Osteoblast (primary cell): Measurements from ENCODE around the gene IFT80. TPM values are rescaled to one million over a fixed set of nuclear protein-coding genes. Genes with fewer than 3 reads are reported as not detected.

ENCODE experiments used
- DNase-seq: peaks from one replicate; pipeline ENCODE4 v3.0.0; 2011; ENCODE audit warnings: low spot score, mixed read lengths; ENCODE audit not compliant: insufficient read length; ENCODE audit errors: missing footprints
- H2AFZ ChIP-seq: 2 replicates; pipeline ENCODE4 v1.6.0; 2011; ENCODE audit warnings: mild to moderate bottlenecking, low read length
- H3K27ac ChIP-seq: 2 replicates; pipeline ENCODE4 v1.5.1; 2011; ENCODE audit warnings: mild to moderate bottlenecking, low read depth, low read length, moderate library complexity
- H3K27me3 ChIP-seq: 2 replicates; pipeline ENCODE4 v1.6.0; 2012; ENCODE audit warnings: mild to moderate bottlenecking, control low read depth, inconsistent platforms, low read length, moderate library complexity; ENCODE audit not compliant: insufficient read depth
- H3K36me3 ChIP-seq: 2 replicates; pipeline ENCODE4 v1.5.1; 2011; ENCODE audit warnings: mild to moderate bottlenecking, low read length, control low read depth, moderate library complexity; ENCODE audit not compliant: insufficient read depth
- H3K4me1 ChIP-seq: 2 replicates; pipeline ENCODE4 v1.5.1; 2011; ENCODE audit warnings: mild to moderate bottlenecking, low read length, control low read depth, moderate library complexity; ENCODE audit not compliant: insufficient read depth
- H3K4me2 ChIP-seq: 2 replicates; pipeline ENCODE4 v1.6.0; 2011; ENCODE audit warnings: mild to moderate bottlenecking, low read length; ENCODE audit not compliant: insufficient read depth
- H3K4me3 ChIP-seq: fragments of 200-600 bp; sonication (generic); 3 replicates; pipeline ENCODE4 v1.5.1; 2012; ENCODE audit warnings: mild to moderate bottlenecking, low read length, inconsistent platforms; ENCODE audit not compliant: insufficient read depth
- H3K79me2 ChIP-seq: 2 replicates; pipeline ENCODE4 v1.6.0; 2012; ENCODE audit warnings: mild to moderate bottlenecking, low read length, control low read depth, inconsistent platforms; ENCODE audit not compliant: insufficient read depth
- H3K9me3 ChIP-seq: 2 replicates; pipeline ENCODE4 v1.5.1; 2011; ENCODE audit warnings: low read depth, low read length, control low read depth
- H4K20me1 ChIP-seq: 2 replicates; pipeline ENCODE4 v1.6.0; 2012; ENCODE audit warnings: mild to moderate bottlenecking, low read length, control low read depth; ENCODE audit not compliant: insufficient read depth
- CTCF ChIP-seq: IDR thresholded peaks from 2 replicates; pipeline ENCODE4 v1.5.1; 2011; ENCODE audit warnings: mild to moderate bottlenecking, low read depth, low read length, moderate library complexity; ENCODE audit errors: extremely low read depth
- total RNA-seq: library from RNA; depleted of rRNA; stranded (reverse); fragments of >200 nt; gene quantifications from 2 replicates; pipeline ENCODE4 v1.2.3, GENCODE V29; 2012

The IFT80 gene
- total RNA-seq, 1 donor, result 63.0 TPM

- no peaks in the 10 kb centered on the region for H3K27me3 ChIP-seq
- no peaks in the 10 kb centered on the region for H4K20me1 ChIP-seq
- no peak overlapping the region for H3K27ac ChIP-seq
- H2AFZ ChIP-seq, result no peak overlapping the region
- H3K9me3 ChIP-seq, result no peaks in the 10 kb centered on the region
- no peak for TF ChIP-seq CTCF
- no peak overlapping the region for H3K4me3 ChIP-seq
- H3K4me1 ChIP-seq, result no peaks in the 10 kb centered on the region
- H3K79me2 ChIP-seq, result no peaks in the 10 kb centered on the region
- H3K36me3 ChIP-seq, result no peaks in the 10 kb centered on the region
- no peak for DNase-seq
- H3K4me2 ChIP-seq, result no peak overlapping the region
Measured at GRCh38 chr3:160346511-160346910, 52.5 kb downstream of the IFT80 start.

- Histone ChIP-seq H3K79me2 (no peaks in the 10 kb centered on the region), H3K27ac (no peak overlapping the region), H3K36me3 (no peaks in the 10 kb centered on the region), H3K4me2 (no peak overlapping the region), H3K9me3 (peaks cover under 1% of the 10 kb centered on the region), H3K4me3 (no peak overlapping the region), H2AFZ (no peak overlapping the region), H4K20me1 (no peaks in the 10 kb centered on the region), H3K4me1 (no peaks in the 10 kb centered on the region), H3K27me3 (no peaks in the 10 kb centered on the region)
- DNase-seq, result no peak
- peak; percentile 55 for TF ChIP-seq CTCF
Measured at GRCh38 chr3:160343132-160343531, 55.9 kb downstream of the IFT80 start.

- Histone ChIP-seq H3K9me3 (peaks cover 4% of the 10 kb centered on the region), H2AFZ (no peak overlapping the region), H4K20me1 (no peaks in the 10 kb centered on the region), H3K4me2 (no peak overlapping the region), H3K79me2 (no peaks in the 10 kb centered on the region), H3K36me3 (no peaks in the 10 kb centered on the region), H3K27ac (no peak overlapping the region), H3K27me3 (no peaks in the 10 kb centered on the region), H3K4me1 (no peaks in the 10 kb centered on the region), H3K4me3 (no peak overlapping the region)
- no peak for DNase-seq
- TF ChIP-seq CTCF, result no peak
Measured at GRCh38 chr3:160340351-160340750, 58.7 kb downstream of the IFT80 start.

GRCh38 chr3:160331127-160331937 is 67.7 kb downstream of the IFT80 start:
- DNase-seq, result no peak
- Histone ChIP-seq H4K20me1 (no peaks in the 10 kb centered on the region), H3K4me1 (peaks cover 7% of the 10 kb centered on the region), H3K27ac (peak overlapping the region; percentile 66), H3K9me3 (no peaks in the 10 kb centered on the region), H3K27me3 (no peaks in the 10 kb centered on the region), H3K79me2 (no peaks in the 10 kb centered on the region), H3K36me3 (no peaks in the 10 kb centered on the region), H3K4me2 (peak overlapping the region; percentile 44), H2AFZ (peak overlapping the region; percentile 60), H3K4me3 (no peak overlapping the region)
- no peak for TF ChIP-seq CTCF
